ENCODE results near the gene GDF2. TPM values are rescaled to one million over a fixed set of nuclear protein-coding genes. Genes with fewer than 3 reads are reported as not detected.

The GDF2 gene
- total RNA-seq, 1 donor from 2014 or later = not detected

GRCh38 chr10:47309408-47310089, 12.7 kb upstream of the GDF2 start:
- ATAC-seq (no peak), DNase-seq (no peak)
- intact Hi-C loops (cut with micrococcal nuclease) = loop anchor here (10.0 kb wide), 1 partner anchor 285 kb away; no protein-coding TSS in a partner anchor

GRCh38 chr10:47310090-47310505, 12.2 kb upstream of the GDF2 start:
- intact Hi-C loops (cut with micrococcal nuclease) = loop anchor here (10.0 kb wide), 1 partner anchor 285 kb away; no protein-coding TSS in a partner anchor
- ATAC-seq = no peak

GRCh38 chr10:47311193-47311931, 10.9 kb upstream of the GDF2 start:
- ATAC-seq (peak; percentile 42), DNase-seq (no peak)
- intact Hi-C loops (cut with micrococcal nuclease) = loop anchor here (10.0 kb wide), 1 partner anchor 287 kb away; no protein-coding TSS in a partner anchor

More at GRCh38 chr10:47310090-47310505, 12.2 kb upstream of the GDF2 start:
- DNase-seq = no peak

- peak; percentile 91 for DNase-seq
- peak; percentile 98 for ATAC-seq
- intact Hi-C loops (cut with micrococcal nuclease) = loop anchor here (10.0 kb wide), 1 partner anchor 287 kb away; no protein-coding TSS in a partner anchor
Observed at GRCh38 chr10:47311932-47312662, 10.2 kb upstream of the GDF2 start.

- no peak for ATAC-seq
- DNase-seq = no peak
- intact Hi-C loops (cut with micrococcal nuclease) = loop anchor here (10.0 kb wide), 1 partner anchor 288 kb away; no protein-coding TSS in a partner anchor
Observed at GRCh38 chr10:47312663-47312995, 9.6 kb upstream of the GDF2 start.

- DNase-seq = peak; percentile 43
- intact Hi-C loops (cut with micrococcal nuclease) = loop anchor here (10.0 kb wide), 1 partner anchor 290 kb away; no protein-coding TSS in a partner anchor
- no peak for ATAC-seq
Observed at GRCh38 chr10:47314416-47314970, 7.8 kb upstream of the GDF2 start.

- ATAC-seq = no peak
- intact Hi-C loops (cut with micrococcal nuclease) = loop anchor here (10.0 kb wide), 1 partner anchor 291 kb away; no protein-coding TSS in a partner anchor
- no peak for DNase-seq
Observed at GRCh38 chr10:47315421-47315820, 6.8 kb upstream of the GDF2 start.

- intact Hi-C loops (cut with micrococcal nuclease) = loop anchor here (10.0 kb wide), 1 partner anchor 291 kb away; no protein-coding TSS in a partner anchor
- DNase-seq = no peak
- ATAC-seq = no peak
Observed at GRCh38 chr10:47316131-47316530, 6.1 kb upstream of the GDF2 start.

GRCh38 chr10:47317251-47317650, 5.0 kb upstream of the GDF2 start:
- intact Hi-C loops (cut with micrococcal nuclease) = loop anchor here (10.0 kb wide), 1 partner anchor 292 kb away; no protein-coding TSS in a partner anchor
- no peak for ATAC-seq
- no peak for DNase-seq

GRCh38 chr10:47318706-47319105, 3.5 kb upstream of the GDF2 start:
- no peak for DNase-seq

GRCh38 chr10:47319784-47320183, 2.5 kb upstream of the GDF2 start:
- intact Hi-C loops (cut with micrococcal nuclease) = loop anchor here (10.0 kb wide), 1 partner anchor 295 kb away; no protein-coding TSS in a partner anchor

More at GRCh38 chr10:47318706-47319105, 3.5 kb upstream of the GDF2 start:
- no peak for ATAC-seq
- intact Hi-C loops (cut with micrococcal nuclease) = loop anchor here (10.0 kb wide), 1 partner anchor 294 kb away; no protein-coding TSS in a partner anchor

GRCh38 chr10:47320812-47321211, 1.4 kb upstream of the GDF2 start:
- intact Hi-C loops (cut with micrococcal nuclease) = no loop called here
- DNase-seq (no peak), ATAC-seq (no peak)

More at GRCh38 chr10:47319784-47320183, 2.5 kb upstream of the GDF2 start:
- DNase-seq (no peak), ATAC-seq (no peak)

GRCh38 chr10:47321521-47322195, 596 bp upstream of the GDF2 start:
- DNase-seq (no peak), ATAC-seq (no peak)
- intact Hi-C loops (cut with micrococcal nuclease) = no loop called here

- intact Hi-C loops (cut with micrococcal nuclease) = no loop called here
- ATAC-seq = no peak
- DNase-seq = no peak
Observed at GRCh38 chr10:47323087-47323486, 833 bp downstream of the GDF2 start.

GRCh38 chr10:47323636-47324296, 1.5 kb downstream of the GDF2 start:
- no peak for ATAC-seq
- no peak for DNase-seq
- intact Hi-C loops (cut with micrococcal nuclease) = no loop called here

GRCh38 chr10:47325303-47326291, 3.3 kb downstream of the GDF2 start:
- no peak for DNase-seq
- ATAC-seq = no peak
- intact Hi-C loops (cut with micrococcal nuclease) = no loop called here
